ENCODE data around the gene ZBTB8A.

- TF ChIP-seq POLR2AphosphoS5 (IDR thresholded peaks at IDR 0.05; ENCODE audit: borderline replicate concordance, low read depth, low read length) (no peak), EZH2 (IDR thresholded peaks at IDR 0.05) (no peak)
Measured at GRCh38 chr1:32613472-32613871, 74.2 kb downstream of the ZBTB8A start.

Measured in SK-N-MC (cell line).